BLaER1 treated with 17β-estradiol and CSF1 and Interleukin-3, amounts not matched to agents 10 nM and 100 nM (cell line): ENCODE measurements around the gene TST.

Source experiments
- H3K27ac ChIP-seq, 11 experiments: shearing (Covaris generic); formaldehyde crosslinking; 2 replicates each; pipeline ENCODE4 v1.8.1; 2022
- H3K27me3 ChIP-seq, 11 experiments: shearing (Covaris generic); formaldehyde crosslinking; 2 replicates each; pipeline ENCODE4 v1.8.1; 2022
- H3K36me3 ChIP-seq, 11 experiments: shearing (Covaris generic); formaldehyde crosslinking; 2 replicates each; pipeline ENCODE4 v1.8.1; 2022
- H3K4me1 ChIP-seq, 10 experiments: shearing (Covaris generic); formaldehyde crosslinking; 2 replicates each; pipeline ENCODE4 v1.8.1; 2022
- H3K4me2 ChIP-seq, 11 experiments: shearing (Covaris generic); formaldehyde crosslinking; 2 replicates each; pipeline ENCODE4 v1.8.1; 2022
- H3K4me3 ChIP-seq, 10 experiments: shearing (Covaris generic); formaldehyde crosslinking; 2 replicates each; pipeline ENCODE4 v1.8.1; 2022
- H3K9ac ChIP-seq, 11 experiments: shearing (Covaris generic); formaldehyde crosslinking; 2 replicates each; pipeline ENCODE4 v1.8.1; 2022
- H3K9me3 ChIP-seq, 11 experiments: shearing (Covaris generic); formaldehyde crosslinking; replicated peaks in 1 of 11; 2 replicates each; pipeline ENCODE4 v1.8.1; 2022
- H4K20me1 ChIP-seq, 11 experiments: shearing (Covaris generic); formaldehyde crosslinking; 2 replicates each; pipeline ENCODE4 v1.8.1; 2022
- Cebpa-rat ChIP-seq, 11 experiments: shearing (Covaris generic); IDR thresholded peaks; 2 replicates each; pipeline ENCODE4 v1.8.1; 2022

The TST gene

DNA sequence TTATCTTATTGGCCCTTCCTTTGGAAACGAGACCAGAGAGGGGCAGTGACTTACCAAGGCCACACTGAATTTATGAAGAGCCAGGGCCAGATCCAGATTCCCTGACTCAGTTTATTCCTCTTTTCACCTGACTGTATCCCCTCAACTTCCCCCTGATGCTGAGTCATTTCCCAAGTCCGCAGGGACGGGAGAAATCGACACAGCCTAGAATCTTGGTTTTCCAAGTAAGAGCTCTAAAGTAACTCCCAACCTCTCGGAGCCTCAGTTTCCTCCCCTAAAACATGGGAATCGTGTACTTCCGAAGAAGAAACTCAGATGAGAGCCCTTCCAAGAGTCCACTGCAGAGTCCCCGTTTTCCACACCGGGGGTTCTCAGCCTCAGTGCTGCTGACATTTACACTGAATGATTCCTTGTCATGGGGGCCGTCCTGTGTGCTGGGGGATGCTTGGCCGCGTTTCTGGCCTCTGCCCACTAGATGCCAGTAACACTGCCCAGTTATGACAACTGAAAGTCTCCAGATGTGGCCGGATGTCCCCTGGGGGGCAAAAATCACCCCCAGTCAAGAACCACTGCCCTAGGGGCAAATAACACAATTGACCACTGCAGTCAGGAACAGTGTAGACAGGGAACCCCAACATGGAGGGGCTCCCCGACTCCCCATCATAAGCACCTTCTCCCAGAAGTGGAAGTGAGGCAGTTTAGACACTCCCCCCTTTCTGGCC is 11.5 kb upstream of the TST start:
- Histone ChIP-seq H3K36me3 (peaks cover 40 to 56% (median 50%) of the 10 kb centered on the region in 11 experiments), H3K27ac (no peak overlapping the region), H3K9ac (peak overlapping the region in 2 of 11 experiments; percentile 2 to 7; a peak in 2 of 22 replicates), H3K27me3 (no peaks in the 10 kb centered on the region), H3K9me3 (no peaks in the 10 kb centered on the region), H3K4me1 (peaks cover 0 to 35% (median 9%) of the 10 kb centered on the region in 10 experiments; a peak in 12 of 20 replicates), H4K20me1 (peaks cover 7 to 51% (median 19%) of the 10 kb centered on the region in 11 experiments; a peak in 16 of 22 replicates), H3K4me2 (peak overlapping the region in 2 of 11 experiments; percentile 43 to 66; a peak in 1 of 22 replicates), H3K4me3 (no peak overlapping the region)
- TF ChIP-seq Cebpa-rat (IDR thresholded peaks at IDR 0.05) = no peak

DNA sequence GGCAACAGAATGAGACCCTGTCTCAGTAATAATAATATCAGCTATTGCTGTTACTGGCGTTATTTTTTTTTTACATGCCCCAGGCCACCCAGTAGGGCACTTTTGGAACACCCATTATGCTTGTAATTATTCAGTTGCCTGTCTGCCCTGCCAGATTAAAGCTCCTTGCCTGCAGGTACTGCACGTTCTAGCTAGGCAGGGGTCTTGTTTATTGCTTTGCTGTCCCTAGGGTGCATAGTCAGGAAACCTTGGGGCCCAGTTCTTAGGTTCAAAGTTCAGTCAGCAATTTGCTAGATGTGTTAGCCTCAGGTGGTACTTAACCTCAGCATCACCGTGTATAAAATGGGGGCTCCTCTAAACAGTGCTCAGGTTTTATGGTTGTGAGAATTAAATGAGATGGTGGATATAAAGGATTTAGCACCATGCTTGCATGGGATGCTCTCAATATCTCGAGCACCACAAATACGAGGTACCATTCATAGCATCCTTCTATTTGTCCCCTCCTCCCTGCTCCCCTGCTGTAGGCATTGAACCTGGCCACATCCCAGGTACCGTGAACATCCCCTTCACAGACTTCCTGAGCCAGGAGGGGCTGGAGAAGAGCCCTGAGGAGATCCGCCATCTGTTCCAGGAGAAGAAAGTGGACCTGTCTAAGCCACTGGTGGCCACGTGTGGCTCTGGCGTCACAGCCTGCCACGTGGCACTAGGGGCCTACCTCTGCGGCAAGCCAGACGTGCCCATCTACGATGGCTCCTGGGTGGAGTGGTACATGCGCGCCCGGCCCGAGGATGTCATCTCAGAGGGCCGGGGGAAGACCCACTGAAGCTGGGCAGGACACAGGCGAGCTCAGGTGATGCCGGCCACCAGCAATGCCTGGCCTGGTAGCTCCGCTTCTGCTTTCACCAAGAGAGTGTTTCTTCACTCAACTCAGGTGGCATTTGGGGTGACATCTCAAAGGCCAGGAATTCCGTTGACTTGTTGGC is 9.7 kb upstream of the TST start:
- Histone ChIP-seq H3K36me3 (peaks cover 58 to 73% (median 67%) of the 10 kb centered on the region in 11 experiments), H3K4me1 (peaks cover 0 to 35% (median 16%) of the 10 kb centered on the region in 10 experiments; a peak in 14 of 20 replicates), H4K20me1 (peaks cover 18 to 69% (median 35%) of the 10 kb centered on the region in 11 experiments; a peak in 17 of 22 replicates)

DNA sequence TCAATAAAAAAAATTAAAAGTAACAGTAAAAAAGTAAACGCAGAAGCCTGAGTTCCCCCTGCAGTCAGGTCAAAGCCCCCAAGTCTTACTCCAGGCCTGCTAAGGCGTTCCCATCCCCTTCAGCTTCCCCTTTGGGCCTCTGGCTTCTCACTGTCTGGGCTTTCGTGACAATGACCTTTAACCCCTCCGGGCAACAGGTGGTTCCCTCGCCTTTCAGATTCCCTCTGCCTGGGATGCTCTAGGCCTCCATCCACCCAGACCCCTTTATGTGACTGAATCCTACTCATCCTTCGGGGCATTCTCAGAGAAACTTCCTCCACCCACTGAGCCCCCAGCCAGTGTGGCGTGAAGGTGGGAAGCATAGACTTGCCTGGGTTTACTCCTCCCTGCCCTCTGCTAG is 8.3 kb upstream of the TST start:
- no peak for TF ChIP-seq Cebpa-rat (IDR thresholded peaks at IDR 0.05)
- Histone ChIP-seq H3K27me3 (no peaks in the 10 kb centered on the region), H4K20me1 (peaks cover 24 to 83% (median 49%) of the 10 kb centered on the region in 11 experiments; a peak in 20 of 22 replicates), H3K4me3 (no peak overlapping the region), H3K4me2 (no peak overlapping the region), H3K4me1 (peaks cover 0 to 27% (median 16%) of the 10 kb centered on the region in 10 experiments; a peak in 16 of 20 replicates), H3K36me3 (peaks cover 61 to 82% (median 73%) of the 10 kb centered on the region in 11 experiments), H3K9me3 (no peaks in the 10 kb centered on the region), H3K9ac (0 out of 22 replicates have a peak overlapping the region, but pooled peaks of 1 of the 11 experiments have one; percentile 19), H3K27ac (no peak overlapping the region)

More for the DNA sequence above, 9.7 kb upstream of the TST start:
- no peak overlapping the region for H3K4me3 ChIP-seq
- no peak overlapping the region; a peak in 1 of 22 replicates for H3K9ac ChIP-seq
- TF ChIP-seq Cebpa-rat (IDR thresholded peaks at IDR 0.05) = no peak
- no peak overlapping the region for H3K4me2 ChIP-seq
- no peak overlapping the region for H3K27ac ChIP-seq
- H3K9me3 ChIP-seq = no peaks in the 10 kb centered on the region
- no peaks in the 10 kb centered on the region for H3K27me3 ChIP-seq

DNA sequence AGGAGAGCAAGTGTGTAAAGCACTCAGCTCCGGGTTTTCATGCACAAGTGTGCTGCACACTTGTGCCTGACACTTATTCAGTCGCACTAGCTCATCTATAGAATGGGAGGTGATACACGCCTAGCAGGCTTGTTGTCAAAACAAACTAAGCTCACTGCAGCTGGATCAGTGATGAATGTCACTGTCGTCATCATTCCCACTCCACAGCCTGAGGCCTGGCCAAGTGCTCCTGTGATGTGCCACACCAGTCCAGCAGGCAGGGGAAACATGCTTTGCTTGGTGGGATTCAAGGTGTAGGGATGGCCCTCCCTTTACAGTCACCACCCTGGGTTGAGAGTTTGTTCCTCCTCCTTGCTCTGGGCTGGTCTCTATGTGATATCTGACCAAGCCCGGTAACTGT is 7.1 kb upstream of the TST start:
- no peak overlapping the region for H3K4me3 ChIP-seq
- no peak for TF ChIP-seq Cebpa-rat (IDR thresholded peaks at IDR 0.05)
- H3K4me2 ChIP-seq = no peak overlapping the region
- peaks cover 11 to 29% (median 22%) of the 10 kb centered on the region in 10 experiments; a peak in 19 of 20 replicates for H3K4me1 ChIP-seq
- no peaks in the 10 kb centered on the region for H3K27me3 ChIP-seq
- H3K27ac ChIP-seq = no peak overlapping the region
- H3K9me3 ChIP-seq = no peaks in the 10 kb centered on the region
- peaks cover 61 to 85% (median 73%) of the 10 kb centered on the region in 11 experiments for H3K36me3 ChIP-seq
- no peak overlapping the region for H3K9ac ChIP-seq
- peaks cover 30 to 89% (median 55%) of the 10 kb centered on the region in 11 experiments; a peak in 20 of 22 replicates for H4K20me1 ChIP-seq

DNA sequence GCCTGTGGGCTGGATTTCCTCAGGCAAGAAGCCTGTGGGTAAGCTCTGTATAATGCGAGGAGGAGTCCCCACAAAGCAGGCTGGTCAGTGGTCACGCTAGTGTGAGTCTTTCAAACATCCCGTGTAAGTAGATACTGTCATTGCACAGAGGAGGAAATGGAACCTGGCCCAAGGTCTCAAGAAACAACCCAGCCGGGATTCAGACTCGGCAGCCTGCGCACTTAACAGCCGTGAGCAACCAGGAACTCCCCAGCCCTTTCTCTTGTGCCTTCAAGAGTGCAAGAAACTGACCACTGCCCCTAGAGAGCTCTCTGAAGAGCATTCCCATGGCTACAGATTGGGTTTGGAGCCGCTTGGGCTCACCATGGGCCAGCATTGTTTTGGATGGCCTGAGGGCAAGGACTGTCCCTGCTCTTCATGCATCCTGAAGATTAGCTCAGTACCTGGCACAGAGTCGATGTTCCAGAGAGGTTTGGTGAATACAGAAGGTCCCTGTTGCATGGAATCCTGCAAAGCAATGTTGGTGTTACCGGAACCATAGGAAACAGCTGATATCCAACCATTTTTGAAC is 6.3 kb upstream of the TST start:
- Histone ChIP-seq H3K9ac (peak overlapping the region in 1 of 11 experiments; percentile 18; a peak in 1 of 22 replicates), H3K36me3 (peaks cover 61 to 80% (median 71%) of the 10 kb centered on the region in 11 experiments)

DNA sequence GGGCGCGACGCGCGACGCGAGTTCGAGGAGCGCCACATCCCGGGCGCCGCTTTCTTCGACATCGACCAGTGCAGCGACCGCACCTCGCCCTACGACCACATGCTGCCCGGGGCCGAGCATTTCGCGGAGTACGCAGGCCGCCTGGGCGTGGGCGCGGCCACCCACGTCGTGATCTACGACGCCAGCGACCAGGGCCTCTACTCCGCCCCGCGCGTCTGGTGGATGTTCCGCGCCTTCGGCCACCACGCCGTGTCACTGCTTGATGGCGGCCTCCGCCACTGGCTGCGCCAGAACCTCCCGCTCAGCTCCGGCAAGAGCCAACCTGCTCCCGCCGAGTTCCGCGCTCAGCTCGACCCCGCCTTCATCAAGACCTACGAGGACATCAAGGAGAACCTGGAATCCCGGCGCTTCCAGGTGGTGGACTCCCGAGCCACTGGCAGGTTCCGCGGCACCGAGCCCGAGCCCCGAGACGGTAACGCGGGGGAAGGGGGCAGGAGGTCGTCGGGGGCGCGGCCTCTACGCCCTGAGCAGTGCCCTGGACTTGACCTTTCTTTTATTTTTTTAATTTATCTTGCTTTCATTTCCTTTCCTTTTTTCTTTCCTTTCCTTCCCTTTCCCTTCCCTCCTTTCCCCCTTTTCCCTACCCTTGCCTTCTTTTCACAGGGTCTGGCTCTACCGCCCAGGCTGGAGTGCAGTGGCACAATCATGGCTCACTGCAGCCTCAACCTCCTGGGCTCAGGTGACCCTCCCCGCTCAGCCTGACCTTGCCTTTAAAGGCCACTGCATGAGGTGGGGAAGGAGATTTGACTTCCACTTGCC is 5.3 kb upstream of the TST start:
- Histone ChIP-seq H3K4me3 (no peak overlapping the region), H3K36me3 (peaks cover 54 to 70% (median 60%) of the 10 kb centered on the region in 11 experiments), H3K9ac (no peak overlapping the region; a peak in 2 of 22 replicates), H3K4me1 (peaks cover 21 to 41% (median 29%) of the 10 kb centered on the region in 10 experiments; a peak in 19 of 20 replicates), H3K27me3 (no peaks in the 10 kb centered on the region), H4K20me1 (peaks cover 26 to 77% (median 52%) of the 10 kb centered on the region in 11 experiments; a peak in 19 of 22 replicates), H3K27ac (no peak overlapping the region), H3K4me2 (no peak overlapping the region), H3K9me3 (no peaks in the 10 kb centered on the region)
- TF ChIP-seq Cebpa-rat (IDR thresholded peaks at IDR 0.05) = no peak

More for the DNA sequence above, 6.3 kb upstream of the TST start:
- Histone ChIP-seq H4K20me1 (peaks cover 29 to 88% (median 55%) of the 10 kb centered on the region in 11 experiments; a peak in 20 of 22 replicates), H3K4me1 (peaks cover 17 to 36% (median 25%) of the 10 kb centered on the region in 10 experiments; a peak in 19 of 20 replicates), H3K27ac (no peak overlapping the region), H3K4me2 (no peak overlapping the region), H3K9me3 (no peaks in the 10 kb centered on the region), H3K27me3 (no peaks in the 10 kb centered on the region), H3K4me3 (no peak overlapping the region)
- no peak for TF ChIP-seq Cebpa-rat (IDR thresholded peaks at IDR 0.05)

DNA sequence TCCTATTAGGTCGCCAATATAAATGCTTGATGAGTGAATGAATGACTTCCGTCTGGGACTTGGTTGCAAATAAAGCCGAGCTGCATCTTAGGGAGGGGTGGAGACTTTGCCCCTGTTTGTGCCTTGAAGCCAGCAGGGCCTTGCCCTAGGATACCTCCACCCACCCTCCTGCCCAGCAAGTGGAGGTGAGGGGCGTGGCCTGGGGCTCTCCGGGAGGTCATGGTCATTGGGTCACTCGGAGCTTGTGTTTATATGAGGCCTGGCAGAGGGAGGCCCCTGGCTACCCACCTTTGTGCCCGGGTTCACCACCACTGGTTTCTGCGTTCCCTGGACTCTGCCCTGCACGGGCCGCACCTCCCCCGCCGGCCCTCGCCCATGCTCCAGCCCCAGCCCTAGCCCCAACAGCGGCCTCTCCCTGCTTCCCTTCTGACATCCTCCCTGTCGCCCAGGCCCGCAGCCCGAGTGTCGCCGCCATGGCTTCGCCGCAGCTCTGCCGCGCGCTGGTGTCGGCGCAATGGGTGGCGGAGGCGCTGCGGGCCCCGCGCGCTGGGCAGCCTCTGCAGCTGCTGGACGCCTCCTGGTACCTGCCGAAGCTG is 4.6 kb upstream of the TST start:
- no peak overlapping the region for H3K4me3 ChIP-seq
- peaks cover 26 to 70% (median 50%) of the 10 kb centered on the region in 11 experiments; a peak in 19 of 22 replicates for H4K20me1 ChIP-seq
- peaks cover 21 to 41% (median 29%) of the 10 kb centered on the region in 10 experiments for H3K4me1 ChIP-seq
- no peak overlapping the region for H3K4me2 ChIP-seq
- H3K27me3 ChIP-seq = no peaks in the 10 kb centered on the region
- no peak for TF ChIP-seq Cebpa-rat (IDR thresholded peaks at IDR 0.05)
- no peaks in the 10 kb centered on the region for H3K9me3 ChIP-seq
- peaks cover 47 to 63% (median 53%) of the 10 kb centered on the region in 11 experiments for H3K36me3 ChIP-seq
- H3K27ac ChIP-seq = no peak overlapping the region
- H3K9ac ChIP-seq = no peak overlapping the region
